Panc1 (cell line): ENCODE data around the gene C6orf163. TPM values are rescaled to one million over a fixed set of nuclear protein-coding genes. Genes with fewer than 3 reads are reported as not detected.
A peak's percentile ranks its signal among the peaks of the same experiment; 100 is the strongest.

Experiments
- ATAC-seq: fragments of 200-7000 bp; cut with Tn5 transposase; 2 replicates; pipeline ENCODE4 v1.9.1; 2020; ENCODE audit warnings: mild to moderate bottlenecking, moderate library complexity
- BruUV-seq: library from RNA; stranded (reverse); fragments of 400-500 nt; replicated peaks from 2 replicates; lab custom pipeline; 2021; lab: Mats Ljungman, UMichigan
- CTCF ChIA-PET: fragments of 300-600 bp; sonication (Branson Sonifier 250); formaldehyde crosslinking; loops from one replicate; lab custom pipeline; 2022; ENCODE audit warnings: antibody characterized with exemption; lab: Charles Lee
- POLR2A ChIA-PET: fragments of 300-600 bp; sonication (Branson Sonifier 250); formaldehyde crosslinking; loops from one replicate; lab custom pipeline; 2022; ENCODE audit warnings: antibody characterized with exemption; lab: Charles Lee
- DNase-seq: peaks from one replicate; pipeline ENCODE4 v3.0.0-alpha.2; 2010; ENCODE audit warnings: low read depth, low spot score
- H3K27ac ChIP-seq: 2 replicates; pipeline ENCODE4 v1.5.1; 2011; ENCODE audit warnings: mild to moderate bottlenecking, low read length, inconsistent platforms
- H3K27me3 ChIP-seq: fragments of 200-500 bp; sonication (Bioruptor generic); 2 replicates; pipeline ENCODE4 v1.6.0; 2014; ENCODE audit warnings: low read length, inconsistent platforms; ENCODE audit not compliant: control insufficient read depth, insufficient read depth
- H3K36me3 ChIP-seq: fragments of 200-500 bp; sonication (Bioruptor generic); 2 replicates; pipeline ENCODE4 v1.5.1; 2014; ENCODE audit warnings: inconsistent platforms, mild to moderate bottlenecking, low read length, moderate library complexity; ENCODE audit not compliant: control insufficient read depth, insufficient read depth
- H3K4me1 ChIP-seq: 2 replicates; pipeline ENCODE4 v1.5.1; 2011; ENCODE audit warnings: inconsistent platforms, mild to moderate bottlenecking, low read length, moderate library complexity; ENCODE audit not compliant: control insufficient read depth, insufficient read depth
- H3K4me3 ChIP-seq, 2 experiments: 2 replicates each; pipeline ENCODE4 v1.5.1; 2011 to 2012; ENCODE audit warnings: low read depth in 2 of 2, low read length in 2 of 2, mild to moderate bottlenecking in 2 of 2, inconsistent platforms in 1 of 2, moderate library complexity in 1 of 2
- H3K9me3 ChIP-seq: fragments of 200-500 bp; sonication (Bioruptor generic); 2 replicates; pipeline ENCODE4 v1.5.1; 2014; ENCODE audit warnings: low read depth, mild to moderate bottlenecking, inconsistent platforms, low read length, moderate library complexity; ENCODE audit not compliant: control insufficient read depth, insufficient read depth
- CTCF ChIP-seq: fragments of 450-650 bp; IDR thresholded peaks from 2 replicates; pipeline ENCODE4 v1.5.1; 2017; ENCODE audit warnings: mild to moderate bottlenecking
- POLR2AphosphoS5 ChIP-seq: IDR thresholded peaks from 2 replicates; pipeline ENCODE4 v1.6.1; 2012; ENCODE audit warnings: mild to moderate bottlenecking, low read depth, low read length, moderate library complexity
- REST ChIP-seq, 2 experiments: IDR thresholded peaks; 2 replicates each; pipeline ENCODE4 v1.6.1; 2011 to 2012; ENCODE audit warnings: low read depth in 2 of 2, control low read depth in 1 of 2, low read length in 1 of 2, mild to moderate bottlenecking in 1 of 2, moderate library complexity in 1 of 2; ENCODE audit not compliant: insufficient read depth in 1 of 2
- SIN3A ChIP-seq: IDR thresholded peaks from 2 replicates; pipeline ENCODE4 v1.6.1; 2012; ENCODE audit warnings: low read depth, mild to moderate bottlenecking, low read length, moderate library complexity, borderline replicate concordance; ENCODE audit not compliant: insufficient read depth
- TCF7L2 ChIP-seq: IDR thresholded peaks from 2 replicates; pipeline ENCODE4 v1.6.1; 2011; ENCODE audit warnings: mild to moderate bottlenecking, low read depth, low read length, inconsistent platforms
- in situ Hi-C: cut with HindIII; loops from 2 replicates; pipeline ENCODE4 v1.10.0; 2016; ENCODE audit warnings: low sequenced_read_pairs, low pct_unique_long_range_greater_than_20kb
- intact Hi-C: fragments of 100-400 bp; cut with micrococcal nuclease; formaldehyde crosslinking; loops from one replicate; pipeline ENCODE4 v1.10.0; 2022; ENCODE audit not compliant: unreplicated experiment
- total RNA-seq: library from RNA; stranded (reverse); gene quantifications from one replicate; pipeline ENCODE4 v1.2.1, GENCODE V29; 2021; ENCODE audit not compliant: unreplicated experiment

Gene C6orf163
- total RNA-seq, 1 experiment from 2014 or later, result 1.3 TPM

GRCh38 chr6:87407901-87408720, 63.5 kb downstream of the C6orf163 start, which contains the start of gene CFAP206:
Gene CFAP206, plus strand, starts transcription at chr6:87407972. Its CDS starts 1,868 bp downstream, at chr6:87409840.
- Histone ChIP-seq H3K4me3 (peak within 1 kb of the TSS; percentile 89 to 95), H3K4me1 (peaks cover 7% of the 10 kb centered on the region; the same call in 1 of the 2 replicates), H3K36me3 (no peaks in the 10 kb centered on the region), H3K27ac (peak within 1 kb of the TSS; percentile 97), H3K27me3 (no peaks in the 10 kb centered on the region), H3K9me3 (no peaks in the 10 kb centered on the region)
- BruUV-seq, result no TSS peak
- in situ Hi-C loops (no loop called here), intact Hi-C loops (loop anchor here (5.0 kb wide), 1 partner anchor 64 kb away; the partner anchor contains the start of gene SLC35A1)
- POLR2A ChIA-PET, result interaction anchor here (0.5 to 0.8 kb wide), 7 partner anchors 8 to 1948 kb away, joined by 3 to 5 read pairs (median 4); no protein-coding TSS in a partner anchor
- DNase-seq (peak; percentile 51), ATAC-seq (peak; percentile 95)
- CTCF ChIA-PET, result no interaction called here
- TF ChIP-seq TCF7L2, result peak; percentile 67
- no peak for TF ChIP-seq POLR2AphosphoS5
- TF ChIP-seq CTCF, result peak; percentile 24; the same call in 1 of the 2 replicates
- no peak for TF ChIP-seq REST (IDR thresholded peaks at IDR 0.05; ENCODE audit: insufficient read depth in 1 of 2, low read depth in 2 of 2, low read length in 1 of 2)
- 0 out of 2 replicates have a peak, but pooled peaks have one; percentile 71 for TF ChIP-seq SIN3A

DNA sequence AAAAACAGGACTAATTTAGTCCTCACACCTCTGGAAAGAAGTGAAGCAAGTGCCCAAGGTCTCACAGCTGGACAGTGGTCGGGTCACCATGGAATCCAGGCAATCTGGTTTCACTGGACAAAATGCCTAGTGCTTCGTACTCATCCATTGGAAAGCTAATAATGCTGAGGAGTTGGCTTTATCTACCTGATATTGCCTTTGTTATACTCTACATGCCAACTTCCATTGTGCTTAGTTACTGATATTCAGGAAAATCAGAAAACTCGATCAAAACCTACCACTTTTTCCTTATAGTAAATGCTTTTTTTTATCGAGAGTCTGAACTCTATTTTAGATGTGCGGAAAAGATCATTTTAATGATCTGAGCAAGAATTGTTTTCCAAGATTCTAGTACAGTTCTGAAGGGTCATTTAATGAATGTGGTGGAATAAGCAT, 64.1 kb downstream of the C6orf163 start:
- H3K36me3 ChIP-seq, result no peaks in the 10 kb centered on the region
- peak overlapping the region; percentile 97 for H3K27ac ChIP-seq
- peak; percentile 72 for DNase-seq
- BruUV-seq, result no TSS peak
- ChIA-PET CTCF (interaction anchor here (0.6 kb wide), 1 partner anchor 16 kb away, joined by 3 read pairs; no protein-coding TSS in a partner anchor), POLR2A (interaction anchor here (0.5 to 0.8 kb wide), 6 partner anchors 8 to 1948 kb away, joined by 3 to 5 read pairs (median 4); no protein-coding TSS in a partner anchor)
- in situ Hi-C loops, result no loop called here
- peak; percentile 64 for ATAC-seq
- no peak for TF ChIP-seq POLR2AphosphoS5
- TF ChIP-seq SIN3A, result no peak
- TF ChIP-seq TCF7L2, result no peak
- no peak for TF ChIP-seq CTCF
- no peak for TF ChIP-seq REST (IDR thresholded peaks at IDR 0.05; ENCODE audit: insufficient read depth in 1 of 2, low read depth in 2 of 2, low read length in 1 of 2)
- no peaks in the 10 kb centered on the region for H3K27me3 ChIP-seq
- peaks cover 7% of the 10 kb centered on the region; the same call in 1 of the 2 replicates for H3K4me1 ChIP-seq
- intact Hi-C loops, result loop anchor here (5.0 kb wide), 1 partner anchor 64 kb away; the partner anchor contains the start of gene SLC35A1
- H3K4me3 ChIP-seq, result peak overlapping the region; percentile 89 to 95
- no peaks in the 10 kb centered on the region for H3K9me3 ChIP-seq
